PC-3 (cell line): Measurements from ENCODE around the gene VPS54. TPM values are rescaled to one million over a fixed set of nuclear protein-coding genes. Genes with fewer than 3 reads are reported as not detected.

ENCODE experiments used
- ATAC-seq: fragments of 200-7000 bp; cut with Tn5 transposase; 2 replicates; pipeline ENCODE4 v1.9.1; 2020; ENCODE audit warnings: mild to moderate bottlenecking, moderate library complexity
- BruUV-seq: library from RNA; stranded (reverse); fragments of 400-500 nt; replicated peaks from 2 replicates; lab custom pipeline; 2021; lab: Mats Ljungman, UMichigan
- CTCF ChIA-PET: fragments of 300-600 bp; sonication (Branson Sonifier 250); formaldehyde crosslinking; loops from one replicate; lab custom pipeline; 2022; ENCODE audit warnings: antibody characterized with exemption; lab: Charles Lee
- POLR2A ChIA-PET: fragments of 300-600 bp; sonication (Branson Sonifier 250); formaldehyde crosslinking; loops from one replicate; lab custom pipeline; 2022; ENCODE audit warnings: antibody characterized with exemption; ENCODE audit not compliant: unreplicated experiment; lab: Charles Lee
- DNase-seq: peaks from one replicate; pipeline ENCODE4 v3.0.0-alpha.2; 2015
- H2AFZ ChIP-seq: fragments of 300-600 bp; sonication (generic); 2 replicates; pipeline ENCODE4 v1.6.0; 2016; ENCODE audit warnings: antibody characterized with exemption, low read length
- H3F3A ChIP-seq: fragments of 300-600 bp; sonication (generic); one replicate; pipeline ENCODE4 v1.6.0; 2017; ENCODE audit warnings: antibody characterized with exemption, low read length, control low read depth, mild to moderate bottlenecking; ENCODE audit not compliant: unreplicated experiment
- H3K27ac ChIP-seq: fragments of 300-600 bp; sonication (generic); 2 replicates; pipeline ENCODE4 v1.5.1; 2016; ENCODE audit warnings: mild to moderate bottlenecking, low read length
- H3K27me3 ChIP-seq: fragments of 300-600 bp; sonication (generic); 2 replicates; pipeline ENCODE4 v1.6.1; 2016; ENCODE audit warnings: low read length, mixed read lengths
- H3K36me3 ChIP-seq: fragments of 300-600 bp; sonication (generic); 2 replicates; pipeline ENCODE4 v1.6.1; 2016; ENCODE audit warnings: low read depth, mixed run types, low read length, mixed read lengths
- H3K4me1 ChIP-seq: fragments of 300-600 bp; sonication (generic); 2 replicates; pipeline ENCODE4 v1.5.1; 2016; ENCODE audit warnings: low read length; ENCODE audit not compliant: insufficient read depth
- H3K4me2 ChIP-seq: fragments of 300-600 bp; sonication (generic); 2 replicates; pipeline ENCODE4 v1.6.0; 2016; ENCODE audit warnings: low read length
- H3K4me3 ChIP-seq: fragments of 300-600 bp; sonication (generic); 2 replicates; pipeline ENCODE4 v1.5.1; 2016; ENCODE audit warnings: mild to moderate bottlenecking, low read length, mixed read lengths
- H3K79me2 ChIP-seq: fragments of 300-600 bp; sonication (generic); 2 replicates; pipeline ENCODE4 v1.6.1; 2017; ENCODE audit warnings: low read length, mixed read lengths
- H3K9ac ChIP-seq: fragments of 300-600 bp; sonication (generic); 2 replicates; pipeline ENCODE4 v1.6.0; 2016; ENCODE audit warnings: mild to moderate bottlenecking, low read length
- H3K9me2 ChIP-seq: fragments of 300-600 bp; sonication (generic); replicated peaks from 2 replicates; pipeline ENCODE4 v1.6.1; 2016; ENCODE audit warnings: mixed run types, low read length, mixed read lengths
- H3K9me3 ChIP-seq: fragments of 300-600 bp; sonication (generic); 2 replicates; pipeline ENCODE4 v1.6.1; 2016; ENCODE audit warnings: low read length, mixed read lengths
- H4K20me1 ChIP-seq: fragments of 300-600 bp; sonication (generic); 2 replicates; pipeline ENCODE4 v1.6.1; 2016; ENCODE audit warnings: low read length, mixed read lengths
- EZH2 ChIP-seq: fragments of 300-600 bp; sonication (generic); IDR thresholded peaks from one replicate; pipeline ENCODE4 v1.6.1; 2017; ENCODE audit warnings: antibody characterized with exemption, mild to moderate bottlenecking, low read length; ENCODE audit not compliant: unreplicated experiment
- EZH2phosphoT487 ChIP-seq: fragments of 300-600 bp; sonication (generic); IDR thresholded peaks from 2 replicates; pipeline ENCODE4 v1.6.1; 2018; ENCODE audit warnings: mild to moderate bottlenecking, antibody characterized with exemption, low read length, borderline replicate concordance
- intact Hi-C: fragments of 100-400 bp; cut with micrococcal nuclease; formaldehyde crosslinking; loops from 2 replicates; pipeline ENCODE4 v1.9.0; 2023
- total RNA-seq: library from RNA; depleted of rRNA; stranded (reverse); fragments of >200 nt; gene quantifications from 2 replicates; pipeline ENCODE4 v1.2.3, GENCODE V29; 2014
- TF ChIP-seq, protein P1 (sequence below): fragments of 300-600 bp; sonication (generic); conservative IDR thresholded peaks from 2 replicates; pipeline ENCODE4 v1.5.1; 2017; ENCODE audit warnings: antibody characterized with exemption, low read depth, mild to moderate bottlenecking, low read length

VPS54 gene
- total RNA-seq, 1 experiment from 2014 or later: 17.9 TPM

DNA sequence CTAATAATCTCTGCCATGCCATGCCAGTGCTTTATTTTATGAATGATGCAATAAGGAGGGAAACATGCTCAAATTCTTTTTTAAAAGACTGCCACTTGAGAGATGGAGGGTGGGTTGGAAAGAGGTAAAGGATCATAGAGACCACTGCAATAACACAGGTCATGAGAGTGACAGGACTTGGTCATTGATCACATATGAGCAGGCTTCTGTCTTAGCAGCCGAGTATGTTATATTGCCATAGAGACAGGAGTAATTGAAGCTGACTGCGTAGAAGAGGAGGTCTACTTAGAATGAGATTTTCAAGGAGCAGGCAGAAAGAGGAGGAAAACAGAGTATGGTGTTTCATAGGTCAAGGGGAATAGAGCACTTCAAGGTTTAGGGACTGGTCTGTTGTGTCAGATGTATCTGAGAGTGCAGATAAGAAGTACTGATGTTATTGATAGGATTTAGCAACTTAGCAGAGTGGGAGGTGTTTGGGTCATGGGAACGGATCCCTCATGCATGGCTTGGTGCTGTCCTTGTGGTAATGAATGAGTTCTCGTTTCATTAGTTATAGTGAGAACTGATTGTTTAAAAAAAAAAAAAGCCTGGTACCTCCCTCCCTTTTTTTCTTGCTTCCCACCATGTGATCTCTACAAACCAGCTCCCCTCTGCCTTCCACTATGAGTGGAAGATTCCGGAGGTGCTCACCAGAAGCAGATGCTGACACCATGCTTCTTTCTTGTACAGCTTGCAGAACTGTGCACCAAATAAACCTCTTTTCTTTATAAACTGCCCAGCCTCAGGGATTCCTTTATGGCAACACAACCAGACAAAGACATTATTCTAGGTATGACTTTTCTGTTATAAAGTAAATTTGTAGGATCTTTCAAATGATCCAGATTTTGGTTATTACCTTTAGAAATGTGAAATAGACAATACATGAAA, 144.8 kb downstream of the VPS54 start:
- Histone ChIP-seq H3K9ac (no peak overlapping the region), H2AFZ (no peak overlapping the region), H3K9me3 (no peaks in the 10 kb centered on the region), H3K4me1 (peaks cover 22% of the 10 kb centered on the region), H3K4me3 (no peak overlapping the region), H3K4me2 (no peak overlapping the region), H3K79me2 (0 out of 2 replicates have a peak, but pooled peaks cover 12% of the 10 kb centered on the region), H3K27ac (no peak overlapping the region), H3K27me3 (no peaks in the 10 kb centered on the region), H3F3A (no peaks in the 10 kb centered on the region), H4K20me1 (no peaks in the 10 kb centered on the region), H3K9me2 (no peaks in the 10 kb centered on the region), H3K36me3 (peaks cover 12% of the 10 kb centered on the region)
- DNase-seq: no peak
- intact Hi-C loops: no loop called here
- no TSS peak for BruUV-seq
- POLR2A ChIA-PET: no interaction called here
- TF ChIP-seq EZH2phosphoT487 (no peak), EZH2 (no peak)
- TF ChIP-seq, protein P1, sequence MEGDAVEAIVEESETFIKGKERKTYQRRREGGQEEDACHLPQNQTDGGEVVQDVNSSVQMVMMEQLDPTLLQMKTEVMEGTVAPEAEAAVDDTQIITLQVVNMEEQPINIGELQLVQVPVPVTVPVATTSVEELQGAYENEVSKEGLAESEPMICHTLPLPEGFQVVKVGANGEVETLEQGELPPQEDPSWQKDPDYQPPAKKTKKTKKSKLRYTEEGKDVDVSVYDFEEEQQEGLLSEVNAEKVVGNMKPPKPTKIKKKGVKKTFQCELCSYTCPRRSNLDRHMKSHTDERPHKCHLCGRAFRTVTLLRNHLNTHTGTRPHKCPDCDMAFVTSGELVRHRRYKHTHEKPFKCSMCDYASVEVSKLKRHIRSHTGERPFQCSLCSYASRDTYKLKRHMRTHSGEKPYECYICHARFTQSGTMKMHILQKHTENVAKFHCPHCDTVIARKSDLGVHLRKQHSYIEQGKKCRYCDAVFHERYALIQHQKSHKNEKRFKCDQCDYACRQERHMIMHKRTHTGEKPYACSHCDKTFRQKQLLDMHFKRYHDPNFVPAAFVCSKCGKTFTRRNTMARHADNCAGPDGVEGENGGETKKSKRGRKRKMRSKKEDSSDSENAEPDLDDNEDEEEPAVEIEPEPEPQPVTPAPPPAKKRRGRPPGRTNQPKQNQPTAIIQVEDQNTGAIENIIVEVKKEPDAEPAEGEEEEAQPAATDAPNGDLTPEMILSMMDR: no peak
- no peak for ATAC-seq
- CTCF ChIA-PET: no interaction called here

DNA sequence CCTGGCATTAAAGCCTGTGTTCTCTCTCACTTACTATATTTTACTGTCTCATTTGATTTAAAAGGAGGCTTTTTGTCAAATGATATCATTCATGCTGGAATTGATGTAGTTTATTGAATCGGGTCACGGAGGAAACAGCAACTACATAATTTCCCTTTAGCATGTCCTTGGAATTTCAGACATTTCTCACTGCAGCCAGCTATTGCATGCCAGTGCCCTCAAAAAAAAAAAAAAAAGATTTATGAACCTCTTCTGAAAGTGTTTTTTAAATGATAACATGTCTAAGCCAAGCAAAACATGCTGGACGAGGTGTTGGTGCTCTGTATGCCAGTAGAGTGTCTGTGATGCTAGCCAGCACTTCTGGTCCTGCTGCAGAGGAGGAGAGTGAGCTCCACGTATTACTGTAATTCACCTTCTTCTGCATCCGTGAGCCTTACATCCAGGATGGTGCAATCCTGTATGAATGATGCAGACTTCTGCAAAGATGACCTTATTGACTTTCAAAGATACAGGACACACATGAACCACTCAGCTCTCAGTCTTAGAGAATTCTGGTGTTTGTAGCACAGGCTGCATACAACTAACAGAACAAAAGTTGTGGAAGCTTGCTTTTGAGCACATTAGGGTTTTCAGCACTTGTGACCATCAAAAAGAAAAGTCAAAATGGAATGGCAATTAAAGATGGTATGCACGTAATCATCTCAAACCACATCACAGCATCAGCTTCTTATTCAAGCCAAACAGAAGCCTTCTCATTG, 146.5 kb downstream of the VPS54 start:
- no TSS peak for BruUV-seq
- POLR2A ChIA-PET: no interaction called here
- peaks cover 8% of the 10 kb centered on the region for H3K36me3 ChIP-seq

More for the DNA sequence above, 146.5 kb downstream of the VPS54 start:
- no peak overlapping the region for H3K4me3 ChIP-seq
- no peaks in the 10 kb centered on the region for H3K9me3 ChIP-seq
- no peaks in the 10 kb centered on the region for H3K9me2 ChIP-seq
- 0 out of 2 replicates have a peak, but pooled peaks cover 4% of the 10 kb centered on the region for H4K20me1 ChIP-seq
- DNase-seq (no peak), ATAC-seq (no peak)
- H2AFZ ChIP-seq: no peak overlapping the region
- no peaks in the 10 kb centered on the region for H3K27me3 ChIP-seq
- TF ChIP-seq EZH2 (no peak), EZH2phosphoT487 (no peak)
- TF ChIP-seq, protein P1: no peak
- H3K79me2 ChIP-seq: peaks cover 21% of the 10 kb centered on the region
- no peak overlapping the region for H3K27ac ChIP-seq
- intact Hi-C loops: no loop called here
- H3K4me1 ChIP-seq: peaks cover 25% of the 10 kb centered on the region
- H3F3A ChIP-seq: no peaks in the 10 kb centered on the region
- H3K4me2 ChIP-seq: no peak overlapping the region
- CTCF ChIA-PET: no interaction called here
- H3K9ac ChIP-seq: no peak overlapping the region
